ENCODE measurements around the gene LRRTM2.

- TF ChIP-seq CTCF (IDR thresholded peaks at IDR 0.05) (no peak), POLR2A (IDR thresholded peaks at IDR 0.05) (no peak)
Observed at GRCh38 chr5:138820695-138821094, 54.4 kb downstream of the LRRTM2 start.
